Measurements from ENCODE around the gene ASB12.

ASB12 gene, protein sequence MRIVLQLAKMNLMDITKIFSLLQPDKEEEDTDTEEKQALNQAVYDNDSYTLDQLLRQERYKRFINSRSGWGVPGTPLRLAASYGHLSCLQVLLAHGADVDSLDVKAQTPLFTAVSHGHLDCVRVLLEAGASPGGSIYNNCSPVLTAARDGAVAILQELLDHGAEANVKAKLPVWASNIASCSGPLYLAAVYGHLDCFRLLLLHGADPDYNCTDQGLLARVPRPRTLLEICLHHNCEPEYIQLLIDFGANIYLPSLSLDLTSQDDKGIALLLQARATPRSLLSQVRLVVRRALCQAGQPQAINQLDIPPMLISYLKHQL

DNA sequence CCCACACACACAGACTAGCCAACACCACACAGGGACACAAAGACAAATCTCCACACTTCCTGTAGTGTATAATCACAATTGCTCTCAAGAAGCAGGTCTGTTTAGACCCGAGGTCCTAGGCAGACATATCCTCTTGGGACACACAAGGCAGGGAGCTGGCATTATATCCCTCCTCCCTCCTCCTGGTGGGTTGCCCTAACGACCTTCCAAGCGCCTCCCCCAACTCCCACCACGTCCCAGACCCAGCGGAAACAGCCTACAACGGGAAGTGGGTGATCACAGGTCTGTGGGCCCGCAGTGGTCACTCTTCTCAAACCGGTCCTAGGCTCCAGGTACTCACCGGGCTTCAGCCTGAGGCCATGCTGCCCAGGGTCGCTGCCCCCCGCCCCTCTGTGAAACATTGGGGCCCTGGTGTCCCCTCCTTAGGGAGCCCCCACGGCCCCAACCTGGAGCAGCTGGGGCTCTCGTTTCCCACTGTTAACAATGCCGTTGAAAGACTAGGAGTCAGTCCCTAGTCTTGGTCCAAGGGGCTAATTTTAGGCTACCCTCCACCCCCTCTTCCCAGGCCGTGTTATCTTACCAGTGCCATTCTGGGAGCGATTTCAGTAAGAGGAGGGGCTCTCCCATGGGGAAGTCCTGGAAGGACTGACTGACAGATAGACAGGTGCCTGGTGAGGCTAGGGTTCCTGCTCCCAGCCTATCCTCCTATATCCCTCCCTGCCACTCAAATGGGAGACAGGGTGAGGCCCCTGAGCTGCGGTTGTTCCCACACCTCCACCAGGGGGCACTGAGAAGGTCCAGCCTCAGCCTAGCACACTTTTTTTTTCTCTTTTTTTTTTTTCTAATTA, at the start of gene ASB12:
Gene ASB12, minus strand, starts transcription at position 485 of the 848 bp plus-strand sequence. CDS start 4,957 bp downstream, outside the sequence.
- TF ChIP-seq YY1 (IDR thresholded peaks at IDR 0.05; ENCODE audit: low read depth) (no peak), NFIC (IDR thresholded peaks at IDR 0.05) (no peak), CREB1 (IDR thresholded peaks at IDR 0.05; ENCODE audit: low read depth) (no peak), EGR1 (IDR thresholded peaks at IDR 0.05) (no peak), EP300 (IDR thresholded peaks at IDR 0.05; ENCODE audit: borderline replicate concordance) (no peak), TCF12 (IDR thresholded peaks at IDR 0.05; ENCODE audit: low read depth) (no peak), TAF1 (IDR thresholded peaks at IDR 0.05; ENCODE audit: low read depth) (no peak), CEBPB (IDR thresholded peaks at IDR 0.05) (no peak), FOXM1 (IDR thresholded peaks at IDR 0.05; ENCODE audit: borderline replicate concordance, low read depth) (no peak), RAD21 (IDR thresholded peaks at IDR 0.05; ENCODE audit: low read depth) (no peak), ZBTB7A (IDR thresholded peaks at IDR 0.05; ENCODE audit: low read depth) (no peak), TEAD4 (IDR thresholded peaks at IDR 0.05) (no peak)
- TF ChIP-seq, protein P1, sequence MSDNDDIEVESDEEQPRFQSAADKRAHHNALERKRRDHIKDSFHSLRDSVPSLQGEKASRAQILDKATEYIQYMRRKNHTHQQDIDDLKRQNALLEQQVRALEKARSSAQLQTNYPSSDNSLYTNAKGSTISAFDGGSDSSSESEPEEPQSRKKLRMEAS (IDR thresholded peaks at IDR 0.05): no peak
- TF ChIP-seq, protein P2, sequence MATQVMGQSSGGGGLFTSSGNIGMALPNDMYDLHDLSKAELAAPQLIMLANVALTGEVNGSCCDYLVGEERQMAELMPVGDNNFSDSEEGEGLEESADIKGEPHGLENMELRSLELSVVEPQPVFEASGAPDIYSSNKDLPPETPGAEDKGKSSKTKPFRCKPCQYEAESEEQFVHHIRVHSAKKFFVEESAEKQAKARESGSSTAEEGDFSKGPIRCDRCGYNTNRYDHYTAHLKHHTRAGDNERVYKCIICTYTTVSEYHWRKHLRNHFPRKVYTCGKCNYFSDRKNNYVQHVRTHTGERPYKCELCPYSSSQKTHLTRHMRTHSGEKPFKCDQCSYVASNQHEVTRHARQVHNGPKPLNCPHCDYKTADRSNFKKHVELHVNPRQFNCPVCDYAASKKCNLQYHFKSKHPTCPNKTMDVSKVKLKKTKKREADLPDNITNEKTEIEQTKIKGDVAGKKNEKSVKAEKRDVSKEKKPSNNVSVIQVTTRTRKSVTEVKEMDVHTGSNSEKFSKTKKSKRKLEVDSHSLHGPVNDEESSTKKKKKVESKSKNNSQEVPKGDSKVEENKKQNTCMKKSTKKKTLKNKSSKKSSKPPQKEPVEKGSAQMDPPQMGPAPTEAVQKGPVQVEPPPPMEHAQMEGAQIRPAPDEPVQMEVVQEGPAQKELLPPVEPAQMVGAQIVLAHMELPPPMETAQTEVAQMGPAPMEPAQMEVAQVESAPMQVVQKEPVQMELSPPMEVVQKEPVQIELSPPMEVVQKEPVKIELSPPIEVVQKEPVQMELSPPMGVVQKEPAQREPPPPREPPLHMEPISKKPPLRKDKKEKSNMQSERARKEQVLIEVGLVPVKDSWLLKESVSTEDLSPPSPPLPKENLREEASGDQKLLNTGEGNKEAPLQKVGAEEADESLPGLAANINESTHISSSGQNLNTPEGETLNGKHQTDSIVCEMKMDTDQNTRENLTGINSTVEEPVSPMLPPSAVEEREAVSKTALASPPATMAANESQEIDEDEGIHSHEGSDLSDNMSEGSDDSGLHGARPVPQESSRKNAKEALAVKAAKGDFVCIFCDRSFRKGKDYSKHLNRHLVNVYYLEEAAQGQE (IDR thresholded peaks at IDR 0.05; ENCODE audit: low read depth): no peak
- TF ChIP-seq, protein P3, sequence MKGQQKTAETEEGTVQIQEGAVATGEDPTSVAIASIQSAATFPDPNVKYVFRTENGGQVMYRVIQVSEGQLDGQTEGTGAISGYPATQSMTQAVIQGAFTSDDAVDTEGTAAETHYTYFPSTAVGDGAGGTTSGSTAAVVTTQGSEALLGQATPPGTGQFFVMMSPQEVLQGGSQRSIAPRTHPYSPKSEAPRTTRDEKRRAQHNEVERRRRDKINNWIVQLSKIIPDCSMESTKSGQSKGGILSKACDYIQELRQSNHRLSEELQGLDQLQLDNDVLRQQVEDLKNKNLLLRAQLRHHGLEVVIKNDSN (IDR thresholded peaks at IDR 0.05): no peak

DNA sequence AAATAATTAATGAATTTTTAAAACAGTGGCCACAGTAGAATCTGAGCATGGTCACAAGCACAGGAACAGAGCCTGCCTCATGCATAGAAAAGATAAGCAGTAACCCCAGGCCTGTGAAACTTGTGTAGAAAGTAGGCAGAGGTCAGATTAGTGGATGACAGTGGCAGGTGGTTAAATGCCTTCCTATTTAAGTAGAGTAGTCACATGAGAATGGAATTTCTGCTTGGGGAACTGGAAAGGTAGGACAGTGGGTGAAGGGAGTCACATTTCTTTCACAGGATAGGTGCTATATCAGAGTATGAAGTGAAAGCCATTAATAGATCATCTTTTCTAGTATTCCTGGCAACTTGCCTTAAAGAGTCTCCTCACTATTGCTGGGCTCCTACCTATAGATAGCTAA, 34.9 kb upstream of the ASB12 start:
- no peak for TF ChIP-seq CREB1 (IDR thresholded peaks at IDR 0.05; ENCODE audit: low read depth)
- TF ChIP-seq TAF1 (IDR thresholded peaks at IDR 0.05; ENCODE audit: low read depth): no peak
- TF ChIP-seq, protein P1 (IDR thresholded peaks at IDR 0.05): no peak
- no peak for TF ChIP-seq ZBTB7A (IDR thresholded peaks at IDR 0.05; ENCODE audit: low read depth)
- TF ChIP-seq, protein P3 (IDR thresholded peaks at IDR 0.05): no peak
- TF ChIP-seq NFIC (IDR thresholded peaks at IDR 0.05): no peak
- no peak for TF ChIP-seq TEAD4 (IDR thresholded peaks at IDR 0.05)
- no peak for TF ChIP-seq TCF12 (IDR thresholded peaks at IDR 0.05; ENCODE audit: low read depth)
- TF ChIP-seq RAD21 (IDR thresholded peaks at IDR 0.05; ENCODE audit: low read depth): no peak

DNA sequence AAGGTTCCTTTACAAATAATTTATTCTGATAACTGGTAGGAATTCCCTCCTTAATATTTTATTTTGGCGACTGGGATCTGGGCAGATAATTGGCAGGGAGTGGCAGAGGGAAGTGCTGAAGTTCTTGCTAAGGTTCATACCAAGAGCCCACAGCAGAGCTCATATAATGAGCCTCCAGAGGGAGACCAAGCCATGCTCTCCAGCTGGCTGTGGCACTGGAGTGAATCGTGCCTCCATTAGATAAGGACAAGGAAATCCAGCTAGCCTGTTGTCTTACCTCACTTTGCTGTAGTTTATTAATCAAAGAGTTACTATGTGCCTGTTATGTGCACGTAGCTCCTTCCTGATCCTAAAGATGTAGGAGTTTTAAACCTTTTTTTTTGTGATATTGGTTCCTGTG, 1.3 kb downstream of the ASB12 start:
- TF ChIP-seq RAD21 (IDR thresholded peaks at IDR 0.05; ENCODE audit: low read depth): peak; percentile 28; the same call in 1 of the 2 replicates
- TF ChIP-seq, protein P2 (IDR thresholded peaks at IDR 0.05; ENCODE audit: low read depth): no peak

DNA sequence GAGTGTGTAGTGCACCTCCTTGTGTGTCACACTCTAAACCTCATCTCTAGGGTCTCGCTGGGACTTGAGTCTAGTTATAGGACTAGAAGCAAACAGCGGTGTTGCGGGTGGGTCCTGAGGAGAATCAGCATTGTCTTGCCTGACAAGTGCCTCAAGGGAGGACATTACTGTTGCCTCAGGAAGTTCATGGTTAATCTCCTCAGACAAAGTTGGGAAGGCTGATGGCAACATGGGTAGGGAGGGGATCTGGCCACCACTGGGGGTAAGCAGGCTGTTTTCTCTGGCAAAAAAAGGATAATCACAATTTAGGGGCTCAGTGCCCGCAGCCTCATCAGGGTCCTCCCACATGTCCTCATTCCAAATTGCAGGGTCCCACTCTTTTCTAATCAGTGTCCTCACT, 12.4 kb downstream of the ASB12 start:
- TF ChIP-seq CEBPB (IDR thresholded peaks at IDR 0.05): no peak
- TF ChIP-seq RAD21 (IDR thresholded peaks at IDR 0.05; ENCODE audit: low read depth): no peak
- TF ChIP-seq, protein P3 (IDR thresholded peaks at IDR 0.05): no peak
- TF ChIP-seq, protein P2 (IDR thresholded peaks at IDR 0.05; ENCODE audit: low read depth): no peak
- no peak for TF ChIP-seq FOXM1 (IDR thresholded peaks at IDR 0.05; ENCODE audit: borderline replicate concordance, low read depth)
- no peak for TF ChIP-seq NFIC (IDR thresholded peaks at IDR 0.05)
- TF ChIP-seq CREB1 (IDR thresholded peaks at IDR 0.05; ENCODE audit: low read depth): no peak
- TF ChIP-seq EGR1 (IDR thresholded peaks at IDR 0.05): no peak
- no peak for TF ChIP-seq TEAD4 (IDR thresholded peaks at IDR 0.05)
- TF ChIP-seq, protein P1 (IDR thresholded peaks at IDR 0.05): no peak
- TF ChIP-seq TCF12 (IDR thresholded peaks at IDR 0.05; ENCODE audit: low read depth): no peak
- TF ChIP-seq EP300 (IDR thresholded peaks at IDR 0.05; ENCODE audit: borderline replicate concordance): no peak
- TF ChIP-seq YY1 (IDR thresholded peaks at IDR 0.05; ENCODE audit: low read depth): no peak
- TF ChIP-seq ZBTB7A (IDR thresholded peaks at IDR 0.05; ENCODE audit: low read depth): no peak
- TF ChIP-seq TAF1 (IDR thresholded peaks at IDR 0.05; ENCODE audit: low read depth): no peak
